Sigmoid colon (tissue), 7 donors: ENCODE measurements around the gene SSC4D. TPM values are rescaled to one million over a fixed set of nuclear protein-coding genes. Genes with fewer than 3 reads are reported as not detected.
A peak's percentile ranks its signal among the peaks of the same experiment; 100 is the strongest.
"Not testable (repeated sequence)": the region's sequence is repeated elsewhere in the genome, so short reads cannot be mapped to it uniquely, and the experiment has no call there.

Experiments used
- DNase-seq: peaks from one replicate; pipeline ENCODE4 v3.0.0-alpha.2; 2019
- H3K27ac ChIP-seq, 4 donors: fragments of 200-600 bp; sonication (generic); one replicate each; pipeline ENCODE4 v1.5.1; 2016 to 2019; ENCODE audit warnings: mild to moderate bottlenecking in 1 of 4
- H3K27me3 ChIP-seq, 3 donors: fragments of 200-600 bp; sonication (generic); one replicate each; pipeline ENCODE4 v1.5.1; 2019; ENCODE audit warnings: mild to moderate bottlenecking in 1 of 3
- H3K36me3 ChIP-seq, 4 donors: fragments of 200-600 bp; sonication (generic); one replicate each; pipeline ENCODE4 v1.5.1; 2016 to 2019
- H3K4me1 ChIP-seq, 4 donors: fragments of 200-600 bp; sonication (generic); one replicate each; pipeline ENCODE4 v1.5.1; 2017 to 2019
- H3K4me3 ChIP-seq, 4 donors: fragments of 200-600 bp; sonication (generic); one replicate each; pipeline ENCODE4 v1.5.1; 2017 to 2019; ENCODE audit warnings: mild to moderate bottlenecking in 2 of 4, moderate library complexity in 1 of 4
- H3K9me3 ChIP-seq, 4 donors: fragments of 200-600 bp in 3 of 4; sonication (generic) in 3 of 4; one replicate each; pipeline versions ENCODE4 v1.5.1 to v1.6.1; 2013 to 2019
- CTCF ChIP-seq, 4 experiments: fragments of 450-650 bp in 3 of 4; fragments of 200-600 bp in 1 of 4; IDR thresholded peaks; one replicate each; pipeline ENCODE4 v1.5.1; 2016 to 2019; ENCODE audit warnings: antibody characterized with exemption in 4 of 4, mild to moderate bottlenecking in 3 of 4, moderate library complexity in 2 of 4
- EP300 ChIP-seq, 4 donors: sonication (generic); formaldehyde crosslinking; IDR thresholded peaks; one replicate each; pipeline ENCODE4 v1.6.1; 2017; ENCODE audit warnings: antibody characterized with exemption in 4 of 4
- POLR2A ChIP-seq, 2 donors: fragments of 450-650 bp; IDR thresholded peaks; one replicate each; pipeline ENCODE4 v1.6.1; 2016; ENCODE audit warnings: antibody characterized with exemption in 2 of 2, mild to moderate bottlenecking in 2 of 2, moderate library complexity in 2 of 2
- POLR2AphosphoS5 ChIP-seq, 4 donors: sonication (generic); formaldehyde crosslinking; IDR thresholded peaks; one replicate each; pipeline ENCODE4 v1.6.1; 2017; ENCODE audit warnings: antibody characterized with exemption in 4 of 4
- WGBS, 2 donors: extraction: QIAGEN DNeasy Blood & Tissue Kit; methylation state at CpG; one replicate each; pipeline ENCODE4 v1.1.7; 2013; 5-methylcytosine and 5-hydroxymethylcytosine counted together
- intact Hi-C: fragments of 100-400 bp; cut with DNase I; formaldehyde crosslinking; loops from one replicate; pipeline ENCODE4 v1.15.1; 2023
- polyA plus RNA-seq, 3 donors: library from polyadenylated mRNA; stranded (reverse); fragments of 200-250 nt; gene quantifications; one replicate each; pipeline ENCODE4 v1.2.3, GENCODE V29; 2013
- total RNA-seq, 4 donors: library from RNA; depleted of rRNA; stranded (reverse); fragments of >200 nt; gene quantifications; one replicate each; pipeline ENCODE4 v1.1.0, GENCODE V29; 2016
- donor health status: healthy with polysubstance abuse.
- donor health status: Bipolar disorder and iron deficiency.
- donor health status: healthy.

Gene SSC4D
- total and polyA plus RNA-seq, 7 donors = 0.47 to 3.6 (median 0.93) TPM; not detected in 3

DNA sequence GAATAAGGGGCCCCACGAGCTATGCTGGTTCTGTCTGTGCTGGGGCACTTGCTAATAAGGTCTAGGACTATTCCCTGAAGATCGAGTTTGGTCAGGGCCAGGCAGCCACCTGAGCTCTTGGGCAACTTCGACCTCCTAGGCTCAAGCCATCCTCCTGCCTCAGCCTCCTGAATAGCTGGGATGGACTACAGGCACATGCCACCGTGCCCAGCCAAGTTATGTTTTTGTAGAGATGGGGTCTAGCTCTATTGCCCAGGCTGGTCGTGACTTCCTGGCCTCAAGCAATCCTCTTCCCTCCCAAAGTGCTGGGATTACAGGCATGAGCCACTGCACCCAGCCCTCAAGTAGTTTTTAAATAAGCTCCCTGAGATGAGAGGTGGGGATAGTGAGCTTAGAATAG is 18.1 kb upstream of the SSC4D start:
- no peak for TF ChIP-seq EP300 (IDR thresholded peaks at IDR 0.05)
- TF ChIP-seq CTCF (IDR thresholded peaks at IDR 0.05) = no peak
- TF ChIP-seq POLR2AphosphoS5 (IDR thresholded peaks at IDR 0.05) = no peak
- no peak for TF ChIP-seq POLR2A (IDR thresholded peaks at IDR 0.05)
- intact Hi-C loops = no loop called here
- Histone ChIP-seq H3K4me3 (no peak overlapping the region), H3K36me3 (no peaks in the 10 kb centered on the region), H3K9me3 (no peaks in the 10 kb centered on the region), H3K27ac (no peak overlapping the region), H3K27me3 (peaks cover 0 to 22% (median 0%) of the 10 kb centered on the region in 3 donors), H3K4me1 (no peaks in the 10 kb centered on the region)
- WGBS, 2 donors = 83 to 91% methylated on average over 5 of the region's 5 CpGs
- DNase-seq = peak; percentile 33

GRCh38 chr7:76426246-76426645 is 16.7 kb upstream of the SSC4D start:
- Histone ChIP-seq H3K27me3 (peaks cover 0 to 22% (median 0%) of the 10 kb centered on the region in 3 donors), H3K27ac (no peak overlapping the region), H3K4me1 (no peaks in the 10 kb centered on the region), H3K9me3 (no peaks in the 10 kb centered on the region), H3K4me3 (no peak overlapping the region), H3K36me3 (no peaks in the 10 kb centered on the region)
- peak; percentile 39 for DNase-seq
- intact Hi-C loops = no loop called here
- TF ChIP-seq POLR2AphosphoS5 (IDR thresholded peaks at IDR 0.05) (no peak), CTCF (IDR thresholded peaks at IDR 0.05) (no peak), EP300 (IDR thresholded peaks at IDR 0.05) (no peak), POLR2A (IDR thresholded peaks at IDR 0.05) (no peak)
- 93 to 96% methylated on average over 4 of the region's 4 CpGs for WGBS, 2 donors

DNA sequence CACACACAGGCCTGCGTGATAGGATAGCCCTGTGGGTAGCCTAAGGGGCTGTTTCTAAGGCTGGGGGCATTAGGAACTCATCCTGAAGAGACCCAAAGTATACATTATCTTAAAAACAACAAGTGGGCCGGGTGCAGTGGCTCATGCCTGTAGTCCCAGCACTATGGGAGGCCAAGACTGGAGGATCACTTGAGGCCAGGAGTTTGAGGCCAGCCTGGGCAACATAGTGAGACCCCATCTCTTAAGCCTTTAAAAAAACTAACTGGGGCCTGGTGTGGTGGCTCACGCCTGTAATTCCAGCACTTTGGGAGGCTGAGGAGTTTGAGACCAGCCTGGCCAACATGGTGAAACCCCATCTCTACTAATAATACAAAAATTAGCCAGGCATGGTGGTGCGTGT is 16.1 kb upstream of the SSC4D start:
- DNase-seq, H3K9me3 ChIP-seq, H3K4me1 ChIP-seq, H3K27ac ChIP-seq, H3K36me3 ChIP-seq, intact Hi-C loops, H3K4me3 ChIP-seq: not testable (repeated sequence)
- peaks cover 0 to 22% (median 0%) of the 10 kb centered on the region in 3 donors for H3K27me3 ChIP-seq
- WGBS, 2 donors = 90 to 91% methylated on average over 4 of the region's 4 CpGs

DNA sequence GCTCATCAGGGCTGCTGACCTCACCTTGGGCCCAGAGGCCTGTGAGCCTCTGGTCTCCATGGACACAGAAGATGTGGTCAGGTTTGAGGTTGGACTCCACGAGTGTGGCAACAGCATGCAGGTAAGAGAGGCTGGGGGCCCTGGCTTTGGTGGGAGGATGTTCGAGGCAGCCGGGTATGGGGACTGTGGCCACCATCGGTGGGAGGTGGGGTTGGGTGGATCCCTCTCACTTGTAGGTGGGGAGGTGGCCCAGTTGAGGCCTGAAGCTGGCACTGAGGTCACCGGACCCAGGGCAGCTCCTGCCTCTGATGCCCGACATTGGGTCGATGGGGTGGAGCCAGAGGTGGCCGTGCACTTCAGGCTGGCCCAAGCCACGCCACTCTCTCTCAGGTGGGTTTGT is 15.7 kb upstream of the SSC4D start:
- intact Hi-C loops = no loop called here
- no peak overlapping the region for H3K27ac ChIP-seq
- no peak overlapping the region for H3K4me3 ChIP-seq
- TF ChIP-seq CTCF (IDR thresholded peaks at IDR 0.05) (no peak), EP300 (IDR thresholded peaks at IDR 0.05) (no peak), POLR2A (IDR thresholded peaks at IDR 0.05) (no peak), POLR2AphosphoS5 (IDR thresholded peaks at IDR 0.05) (no peak)
- DNase-seq = no peak
- WGBS, 2 donors = 91 to 92% methylated on average over 9 of the region's 9 CpGs
- peaks cover 0 to 22% (median 0%) of the 10 kb centered on the region in 3 donors for H3K27me3 ChIP-seq
- no peaks in the 10 kb centered on the region for H3K4me1 ChIP-seq
- H3K36me3 ChIP-seq = no peaks in the 10 kb centered on the region
- H3K9me3 ChIP-seq = no peaks in the 10 kb centered on the region

- intact Hi-C loops = no loop called here
- Histone ChIP-seq H3K27ac (no peak within 1 kb of the TSS), H3K9me3 (no peaks in the 10 kb centered on the region), H3K36me3 (no peaks in the 10 kb centered on the region), H3K4me1 (no peaks in the 10 kb centered on the region), H3K27me3 (peaks cover 0 to 22% (median 0%) of the 10 kb centered on the region in 3 donors), H3K4me3 (no peak within 1 kb of the TSS)
- TF ChIP-seq CTCF (IDR thresholded peaks at IDR 0.05) = no peak
- TF ChIP-seq POLR2AphosphoS5 (IDR thresholded peaks at IDR 0.05) = no peak
- no peak for TF ChIP-seq EP300 (IDR thresholded peaks at IDR 0.05)
- no peak for TF ChIP-seq POLR2A (IDR thresholded peaks at IDR 0.05)
- DNase-seq = no peak
- 80 to 81% methylated on average over 10 of the region's 10 CpGs for WGBS, 2 donors
Observed at GRCh38 chr7:76424413-76425111, 15.1 kb upstream of the SSC4D start, which contains the start of gene ZP3. TSS of gene ZP3 (plus strand) at chr7:76424950. CDS start at chr7:76424965, 15 bp downstream.
